Measurements from ENCODE around the gene MYL3.

- TF ChIP-seq CTCF (conservative IDR thresholded peaks at IDR 0.05): no peak
- no peak for TF ChIP-seq ZFX (IDR thresholded peaks at IDR 0.05)
These were observed 13.4 kb downstream of the MYL3 start for GRCh38 chr3:46849686-46850467.
